ENCODE results near the gene SPINK5. TPM values are rescaled to one million over a fixed set of nuclear protein-coding genes. Genes with fewer than 3 reads are reported as not detected.

SPINK5 gene
- total RNA-seq, 1 experiment from 2014 or later, result not detected

- no TSS peak for BruUV-seq (replicated peaks)
- intact Hi-C loops (cut with micrococcal nuclease; ENCODE audit: unreplicated experiment), result no loop called here
- TF ChIP-seq CTCF (conservative IDR thresholded peaks at IDR 0.05; ENCODE audit: low read depth, low read length) (no peak), EZH2 (IDR thresholded peaks at IDR 0.05; ENCODE audit: borderline replicate concordance, low read depth, low read length, poor library complexity, severe bottlenecking) (no peak)
- DNase-seq (ENCODE audit: low spot score), result no peak
- Histone ChIP-seq H3K9me3 (ENCODE audit: low read depth, low read length, poor library complexity, severe bottlenecking) (peaks cover 2% of the 10 kb centered on the region), H3K27ac (ENCODE audit: low read depth, low read length, poor library complexity, severe bottlenecking) (no peak overlapping the region), H3K4me1 (ENCODE audit: insufficient read depth, low read length, poor library complexity, severe bottlenecking) (no peaks in the 10 kb centered on the region), H3K27me3 (replicated peaks; ENCODE audit: insufficient read depth, low read depth, low read length, poor library complexity) (peaks cover 18% of the 10 kb centered on the region), H3K36me3 (ENCODE audit: insufficient read depth, low read length, poor library complexity, severe bottlenecking) (no peaks in the 10 kb centered on the region), H3K4me3 (ENCODE audit: low read depth, low read length, poor library complexity, severe bottlenecking) (no peak overlapping the region)
- CTCF ChIA-PET, result no interaction called here
- POLR2A ChIA-PET (ENCODE audit: low non-redundant PET), result no interaction called here
Measured at GRCh38 chr5:148060309-148060708, 3.5 kb upstream of the SPINK5 start.

GRCh38 chr5:148060881-148061280, 2.9 kb upstream of the SPINK5 start:
- H3K27me3 ChIP-seq (replicated peaks; ENCODE audit: insufficient read depth, low read depth, low read length, poor library complexity), result peaks cover 24% of the 10 kb centered on the region
- no peaks in the 10 kb centered on the region for H3K36me3 ChIP-seq (ENCODE audit: insufficient read depth, low read length, poor library complexity, severe bottlenecking)
- POLR2A ChIA-PET (ENCODE audit: low non-redundant PET), result no interaction called here
- no peaks in the 10 kb centered on the region for H3K9me3 ChIP-seq (ENCODE audit: low read depth, low read length, poor library complexity, severe bottlenecking)
- no TSS peak for BruUV-seq (replicated peaks)
- DNase-seq (ENCODE audit: low spot score), result no peak
- CTCF ChIA-PET, result no interaction called here
- TF ChIP-seq CTCF (conservative IDR thresholded peaks at IDR 0.05; ENCODE audit: low read depth, low read length) (no peak), EZH2 (IDR thresholded peaks at IDR 0.05; ENCODE audit: borderline replicate concordance, low read depth, low read length, poor library complexity, severe bottlenecking) (no peak)
- H3K27ac ChIP-seq (ENCODE audit: low read depth, low read length, poor library complexity, severe bottlenecking), result no peak overlapping the region
- H3K4me3 ChIP-seq (ENCODE audit: low read depth, low read length, poor library complexity, severe bottlenecking), result no peak overlapping the region
- intact Hi-C loops (cut with micrococcal nuclease; ENCODE audit: unreplicated experiment), result no loop called here
- no peaks in the 10 kb centered on the region for H3K4me1 ChIP-seq (ENCODE audit: insufficient read depth, low read length, poor library complexity, severe bottlenecking)

- intact Hi-C loops (cut with micrococcal nuclease; ENCODE audit: unreplicated experiment), result no loop called here
- POLR2A ChIA-PET (ENCODE audit: low non-redundant PET), result no interaction called here
- BruUV-seq (replicated peaks), result no TSS peak
Measured at GRCh38 chr5:148070621-148071020, 6.8 kb downstream of the SPINK5 start.

More at GRCh38 chr5:148070621-148071020, 6.8 kb downstream of the SPINK5 start:
- Histone ChIP-seq H3K4me1 (ENCODE audit: insufficient read depth, low read length, poor library complexity, severe bottlenecking) (no peaks in the 10 kb centered on the region), H3K27me3 (replicated peaks; ENCODE audit: insufficient read depth, low read depth, low read length, poor library complexity) (peaks cover 53% of the 10 kb centered on the region), H3K9me3 (ENCODE audit: low read depth, low read length, poor library complexity, severe bottlenecking) (no peaks in the 10 kb centered on the region), H3K27ac (ENCODE audit: low read depth, low read length, poor library complexity, severe bottlenecking) (no peak overlapping the region), H3K4me3 (ENCODE audit: low read depth, low read length, poor library complexity, severe bottlenecking) (no peak overlapping the region), H3K36me3 (ENCODE audit: insufficient read depth, low read length, poor library complexity, severe bottlenecking) (no peaks in the 10 kb centered on the region)
- no peak for DNase-seq (ENCODE audit: low spot score)
- TF ChIP-seq CTCF (conservative IDR thresholded peaks at IDR 0.05; ENCODE audit: low read depth, low read length) (no peak), EZH2 (IDR thresholded peaks at IDR 0.05; ENCODE audit: borderline replicate concordance, low read depth, low read length, poor library complexity, severe bottlenecking) (no peak)
- CTCF ChIA-PET, result no interaction called here

All from A673 (cell line).